ENCODE measurements around the gene HIF3A. TPM values are rescaled to one million over a fixed set of nuclear protein-coding genes. Genes with fewer than 3 reads are reported as not detected.
A peak's percentile ranks its signal among the peaks of the same experiment; 100 is the strongest.

Gene HIF3A
- total RNA-seq (2021; ENCODE audit: unreplicated experiment) (not detected), Bru-seq, nascent RNA (not detected), BruChase-seq, experiment 1, labeled RNA remaining after a 2-hour chase (not detected), BruChase-seq, experiment 2, labeled RNA remaining after a 6-hour chase (percentile 4 among the genes with signal in this experiment)
- not detected for polyA plus RNA-seq (2012; ENCODE audit: insufficient read length)
- long read RNA-seq, result 0 reads

- H3K9me3 ChIP-seq (ENCODE audit: control insufficient read depth, insufficient read depth, low read depth, low read length), result no peaks in the 10 kb centered on the region
- ATAC-seq, result no peak
- no TSS peak for BruUV-seq (replicated peaks)
- TF ChIP-seq POLR2AphosphoS5 (IDR thresholded peaks at IDR 0.05; ENCODE audit: low read depth, low read length) (no peak), REST (IDR thresholded peaks at IDR 0.05; ENCODE audit: insufficient read depth in 1 of 2, low read depth in 2 of 2, low read length in 1 of 2) (no peak), SIN3A (IDR thresholded peaks at IDR 0.05; ENCODE audit: borderline replicate concordance, insufficient read depth, low read depth, low read length) (no peak), TCF7L2 (IDR thresholded peaks at IDR 0.05; ENCODE audit: low read depth, low read length) (no peak)
- TF ChIP-seq, protein P1, sequence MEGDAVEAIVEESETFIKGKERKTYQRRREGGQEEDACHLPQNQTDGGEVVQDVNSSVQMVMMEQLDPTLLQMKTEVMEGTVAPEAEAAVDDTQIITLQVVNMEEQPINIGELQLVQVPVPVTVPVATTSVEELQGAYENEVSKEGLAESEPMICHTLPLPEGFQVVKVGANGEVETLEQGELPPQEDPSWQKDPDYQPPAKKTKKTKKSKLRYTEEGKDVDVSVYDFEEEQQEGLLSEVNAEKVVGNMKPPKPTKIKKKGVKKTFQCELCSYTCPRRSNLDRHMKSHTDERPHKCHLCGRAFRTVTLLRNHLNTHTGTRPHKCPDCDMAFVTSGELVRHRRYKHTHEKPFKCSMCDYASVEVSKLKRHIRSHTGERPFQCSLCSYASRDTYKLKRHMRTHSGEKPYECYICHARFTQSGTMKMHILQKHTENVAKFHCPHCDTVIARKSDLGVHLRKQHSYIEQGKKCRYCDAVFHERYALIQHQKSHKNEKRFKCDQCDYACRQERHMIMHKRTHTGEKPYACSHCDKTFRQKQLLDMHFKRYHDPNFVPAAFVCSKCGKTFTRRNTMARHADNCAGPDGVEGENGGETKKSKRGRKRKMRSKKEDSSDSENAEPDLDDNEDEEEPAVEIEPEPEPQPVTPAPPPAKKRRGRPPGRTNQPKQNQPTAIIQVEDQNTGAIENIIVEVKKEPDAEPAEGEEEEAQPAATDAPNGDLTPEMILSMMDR (IDR thresholded peaks at IDR 0.05), result no peak
- ChIA-PET POLR2A (no interaction called here), CTCF (no interaction called here)
- in situ Hi-C loops (cut with HindIII; ENCODE audit: low pct_unique_long_range_greater_than_20kb, low sequenced_read_pairs) (no loop called here), intact Hi-C loops (cut with micrococcal nuclease; ENCODE audit: unreplicated experiment) (no loop called here)
- DNase-seq (ENCODE audit: low read depth, low spot score), result no peak
- H3K4me1 ChIP-seq (ENCODE audit: control insufficient read depth, insufficient read depth, low read length), result no peaks in the 10 kb centered on the region
- no peaks in the 10 kb centered on the region; the same call in 1 of the 2 replicates for H3K27me3 ChIP-seq (ENCODE audit: control insufficient read depth, insufficient read depth, low read length)
- peak within 1 kb of the TSS in 1 of 2 experiments; percentile 3; a peak in 1 of 4 replicates for H3K4me3 ChIP-seq (ENCODE audit: low read depth in 2 of 2, low read length in 2 of 2)
- no peaks in the 10 kb centered on the region for H3K36me3 ChIP-seq (ENCODE audit: control insufficient read depth, insufficient read depth, low read length)
- no peak within 1 kb of the TSS for H3K27ac ChIP-seq (ENCODE audit: low read length)
Observed at GRCh38 chr19:46296722-46297461, at the start of gene HIF3A. Gene HIF3A, plus strand, starts transcription at chr19:46297042. Its CDS starts 35 bp downstream, at chr19:46297077.

GRCh38 chr19:46250076-46250735, 46.6 kb upstream of the HIF3A start:
- no peak overlapping the region for H3K27ac ChIP-seq (ENCODE audit: low read length)
- intact Hi-C loops (cut with micrococcal nuclease; ENCODE audit: unreplicated experiment), result no loop called here
- CTCF ChIA-PET, result no interaction called here

More at GRCh38 chr19:46250076-46250735, 46.6 kb upstream of the HIF3A start:
- DNase-seq (ENCODE audit: low read depth, low spot score) (no peak), ATAC-seq (no peak)
- Histone ChIP-seq H3K4me3 (ENCODE audit: low read depth in 2 of 2, low read length in 2 of 2) (no peak overlapping the region), H3K27me3 (ENCODE audit: control insufficient read depth, insufficient read depth, low read length) (0 out of 2 replicates have a peak, but pooled peaks cover 2% of the 10 kb centered on the region), H3K36me3 (ENCODE audit: control insufficient read depth, insufficient read depth, low read length) (no peaks in the 10 kb centered on the region), H3K4me1 (ENCODE audit: control insufficient read depth, insufficient read depth, low read length) (no peaks in the 10 kb centered on the region), H3K9me3 (ENCODE audit: control insufficient read depth, insufficient read depth, low read depth, low read length) (no peaks in the 10 kb centered on the region)
- no peak for TF ChIP-seq SIN3A (IDR thresholded peaks at IDR 0.05; ENCODE audit: borderline replicate concordance, insufficient read depth, low read depth, low read length)
- TF ChIP-seq, protein P1 (IDR thresholded peaks at IDR 0.05), result no peak
- no peak for TF ChIP-seq TCF7L2 (IDR thresholded peaks at IDR 0.05; ENCODE audit: low read depth, low read length)
- no peak for TF ChIP-seq POLR2AphosphoS5 (IDR thresholded peaks at IDR 0.05; ENCODE audit: low read depth, low read length)
- TF ChIP-seq REST (IDR thresholded peaks at IDR 0.05; ENCODE audit: insufficient read depth in 1 of 2, low read depth in 2 of 2, low read length in 1 of 2), result no peak
- in situ Hi-C loops (cut with HindIII; ENCODE audit: low pct_unique_long_range_greater_than_20kb, low sequenced_read_pairs), result no loop called here
- POLR2A ChIA-PET, result no interaction called here
- BruUV-seq (replicated peaks), result no TSS peak
